ENCODE data around the gene CPA5. TPM values are rescaled to one million over a fixed set of nuclear protein-coding genes. Genes with fewer than 3 reads are reported as not detected.
"Not testable (repeated sequence)": the region's sequence is repeated elsewhere in the genome, so short reads cannot be mapped to it uniquely, and the experiment has no call there.

Gene CPA5
- total RNA-seq, 1 experiment from 2014 or later, result not detected

DNA sequence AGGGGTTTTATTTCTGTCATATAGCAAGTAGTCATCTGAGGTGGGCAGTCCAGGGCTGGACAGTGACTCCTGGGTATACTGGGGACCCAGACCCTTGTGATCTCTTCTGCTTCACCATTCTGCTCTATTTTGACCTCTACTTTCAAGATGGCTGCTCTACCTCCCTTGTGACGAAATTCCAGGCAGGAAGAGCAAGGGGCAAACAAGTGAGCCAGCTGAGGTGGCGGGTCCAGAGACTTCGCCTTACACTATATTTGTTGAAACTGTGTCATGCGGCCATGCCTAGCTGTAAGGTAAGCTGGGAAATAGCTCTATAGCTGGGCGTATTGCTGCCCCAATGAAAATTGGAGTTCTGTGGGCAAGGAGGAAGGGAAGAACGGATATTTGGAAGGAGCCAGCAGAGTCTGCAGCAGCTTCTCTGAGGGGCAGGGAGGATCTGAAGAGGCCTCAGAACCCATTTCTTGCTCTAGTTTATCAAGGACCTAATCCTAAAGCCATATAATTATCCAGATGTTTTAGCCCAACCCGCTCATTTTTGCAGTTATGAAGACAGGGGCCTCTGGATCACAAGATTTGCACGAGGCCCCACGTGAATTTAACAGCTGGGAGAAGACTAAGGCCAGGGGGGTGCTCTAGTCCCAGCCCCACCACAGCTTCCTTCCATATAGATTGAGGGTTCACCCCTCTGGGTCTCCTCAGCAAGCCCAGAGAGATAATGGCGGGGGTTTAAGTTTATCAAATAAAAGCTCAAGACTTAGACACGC, 28.0 kb downstream of the CPA5 start:
- Histone ChIP-seq H3K4me3 (ENCODE audit: low read length) (no peak overlapping the region), H3K4me1 (ENCODE audit: insufficient read depth, low read length) (no peaks in the 10 kb centered on the region), H3K4me2 (ENCODE audit: low read length) (no peak overlapping the region), H3K9ac (ENCODE audit: low read length) (no peak overlapping the region), H3F3A (ENCODE audit: low read length, unreplicated experiment) (no peaks in the 10 kb centered on the region), H3K9me2 (replicated peaks; ENCODE audit: low read length) (no peaks in the 10 kb centered on the region), H3K27me3 (ENCODE audit: low read length) (no peaks in the 10 kb centered on the region), H4K20me1 (ENCODE audit: low read length) (no peaks in the 10 kb centered on the region), H3K79me2 (ENCODE audit: low read length) (no peaks in the 10 kb centered on the region), H3K36me3 (ENCODE audit: low read depth, low read length) (no peaks in the 10 kb centered on the region), H3K9me3 (ENCODE audit: low read length) (no peaks in the 10 kb centered on the region), H3K27ac (ENCODE audit: low read length) (no peak overlapping the region), H2AFZ (ENCODE audit: low read length) (no peak overlapping the region)
- CTCF ChIA-PET, result interaction anchor here (0.6 kb wide), 1 partner anchor 79 kb away, joined by 3 read pairs; the partner anchor contains the start of gene CPA4
- ATAC-seq, result no peak
- POLR2A ChIA-PET (ENCODE audit: unreplicated experiment), result no interaction called here
- BruUV-seq (replicated peaks), result no TSS peak
- intact Hi-C loops (cut with micrococcal nuclease), result no loop called here
- TF ChIP-seq EZH2phosphoT487 (IDR thresholded peaks at IDR 0.05; ENCODE audit: borderline replicate concordance, low read length), result no peak
- no peak for TF ChIP-seq EZH2 (IDR thresholded peaks at IDR 0.05; ENCODE audit: low read length, unreplicated experiment)
- TF ChIP-seq, protein P1, sequence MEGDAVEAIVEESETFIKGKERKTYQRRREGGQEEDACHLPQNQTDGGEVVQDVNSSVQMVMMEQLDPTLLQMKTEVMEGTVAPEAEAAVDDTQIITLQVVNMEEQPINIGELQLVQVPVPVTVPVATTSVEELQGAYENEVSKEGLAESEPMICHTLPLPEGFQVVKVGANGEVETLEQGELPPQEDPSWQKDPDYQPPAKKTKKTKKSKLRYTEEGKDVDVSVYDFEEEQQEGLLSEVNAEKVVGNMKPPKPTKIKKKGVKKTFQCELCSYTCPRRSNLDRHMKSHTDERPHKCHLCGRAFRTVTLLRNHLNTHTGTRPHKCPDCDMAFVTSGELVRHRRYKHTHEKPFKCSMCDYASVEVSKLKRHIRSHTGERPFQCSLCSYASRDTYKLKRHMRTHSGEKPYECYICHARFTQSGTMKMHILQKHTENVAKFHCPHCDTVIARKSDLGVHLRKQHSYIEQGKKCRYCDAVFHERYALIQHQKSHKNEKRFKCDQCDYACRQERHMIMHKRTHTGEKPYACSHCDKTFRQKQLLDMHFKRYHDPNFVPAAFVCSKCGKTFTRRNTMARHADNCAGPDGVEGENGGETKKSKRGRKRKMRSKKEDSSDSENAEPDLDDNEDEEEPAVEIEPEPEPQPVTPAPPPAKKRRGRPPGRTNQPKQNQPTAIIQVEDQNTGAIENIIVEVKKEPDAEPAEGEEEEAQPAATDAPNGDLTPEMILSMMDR (conservative IDR thresholded peaks at IDR 0.05; ENCODE audit: low read depth, low read length), result no peak
- DNase-seq, result no peak

DNA sequence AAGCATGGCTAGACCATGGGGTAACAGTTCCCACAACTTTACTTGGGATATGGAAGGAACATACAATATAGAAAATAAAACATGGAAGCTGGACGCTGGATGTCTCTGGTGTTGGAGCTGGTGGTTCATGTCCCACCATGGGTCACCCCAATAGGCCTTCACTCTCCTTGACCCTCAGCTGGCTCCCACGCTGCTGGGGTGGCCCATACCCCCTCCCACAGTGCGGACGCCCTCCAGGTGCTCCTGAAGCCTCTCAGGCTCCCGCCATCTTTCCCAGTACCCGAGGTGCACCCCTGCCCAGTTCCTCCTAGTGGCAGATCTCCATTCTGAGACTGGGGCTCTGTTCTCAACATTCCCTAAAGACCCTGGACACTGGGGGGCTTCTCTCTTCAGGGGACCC, 29.9 kb downstream of the CPA5 start:
- no TSS peak for BruUV-seq (replicated peaks)
- H3K27ac ChIP-seq (ENCODE audit: low read length), result no peak overlapping the region
- ChIA-PET POLR2A (ENCODE audit: unreplicated experiment) (no interaction called here), CTCF (no interaction called here)
- H3K4me1 ChIP-seq (ENCODE audit: insufficient read depth, low read length), result no peaks in the 10 kb centered on the region
- no peak overlapping the region for H3K4me3 ChIP-seq (ENCODE audit: low read length)
- H3F3A ChIP-seq (ENCODE audit: low read length, unreplicated experiment), result no peaks in the 10 kb centered on the region
- no peak for TF ChIP-seq EZH2 (IDR thresholded peaks at IDR 0.05; ENCODE audit: low read length, unreplicated experiment)
- TF ChIP-seq EZH2phosphoT487 (IDR thresholded peaks at IDR 0.05; ENCODE audit: borderline replicate concordance, low read length), result no peak
- TF ChIP-seq, protein P1 (conservative IDR thresholded peaks at IDR 0.05; ENCODE audit: low read depth, low read length), result no peak
- no peaks in the 10 kb centered on the region for H3K27me3 ChIP-seq (ENCODE audit: low read length)
- no peak overlapping the region for H3K4me2 ChIP-seq (ENCODE audit: low read length)
- ATAC-seq (no peak), DNase-seq (no peak)
- H3K9me2 ChIP-seq (replicated peaks; ENCODE audit: low read length), result no peaks in the 10 kb centered on the region
- H3K36me3 ChIP-seq (ENCODE audit: low read depth, low read length), result no peaks in the 10 kb centered on the region
- H3K79me2 ChIP-seq (ENCODE audit: low read length), result no peaks in the 10 kb centered on the region
- no peaks in the 10 kb centered on the region for H3K9me3 ChIP-seq (ENCODE audit: low read length)
- H3K9ac ChIP-seq (ENCODE audit: low read length), result no peak overlapping the region
- no peak overlapping the region for H2AFZ ChIP-seq (ENCODE audit: low read length)
- H4K20me1 ChIP-seq (ENCODE audit: low read length), result no peaks in the 10 kb centered on the region
- intact Hi-C loops (cut with micrococcal nuclease), result no loop called here

DNA sequence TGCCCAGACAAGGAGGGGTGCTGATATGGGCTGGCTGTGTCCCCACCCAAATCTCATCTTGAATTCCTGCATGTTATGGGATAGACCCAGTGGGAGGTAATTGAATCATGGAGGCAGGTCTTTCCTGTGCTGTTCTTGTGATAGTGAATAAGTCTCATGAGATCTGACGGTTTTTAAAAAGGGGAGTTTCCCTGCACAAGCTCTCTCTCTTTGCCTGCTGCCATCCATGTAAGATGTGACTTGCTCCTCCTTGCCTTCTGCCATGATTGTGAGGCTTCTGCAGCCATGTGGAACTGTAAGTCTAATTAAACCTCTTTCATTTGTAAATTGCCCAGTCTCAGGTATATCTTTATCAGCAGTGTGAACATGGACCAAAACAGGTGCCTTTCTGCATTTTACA, 31.8 kb downstream of the CPA5 start:
- POLR2A ChIA-PET (ENCODE audit: unreplicated experiment); H3K9ac ChIP-seq (ENCODE audit: low read length); H3K4me1 ChIP-seq (ENCODE audit: insufficient read depth, low read length); intact Hi-C loops (cut with micrococcal nuclease); H3K4me2 ChIP-seq (ENCODE audit: low read length); H3F3A ChIP-seq (ENCODE audit: low read length, unreplicated experiment); H2AFZ ChIP-seq (ENCODE audit: low read length); H3K27me3 ChIP-seq (ENCODE audit: low read length); DNase-seq; H3K27ac ChIP-seq (ENCODE audit: low read length); BruUV-seq (replicated peaks); H3K79me2 ChIP-seq (ENCODE audit: low read length); H3K36me3 ChIP-seq (ENCODE audit: low read depth, low read length); CTCF ChIA-PET; ATAC-seq; H3K9me2 ChIP-seq (replicated peaks; ENCODE audit: low read length); H4K20me1 ChIP-seq (ENCODE audit: low read length); H3K9me3 ChIP-seq (ENCODE audit: low read length); H3K4me3 ChIP-seq (ENCODE audit: low read length): not testable (repeated sequence)
